Lower lobe of right lung (tissue), 2 donors: Measurements from ENCODE around the gene ITGB6. TPM values are rescaled to one million over a fixed set of nuclear protein-coding genes. Genes with fewer than 3 reads are reported as not detected.
A peak's percentile ranks its signal among the peaks of the same experiment; 100 is the strongest.

ENCODE experiments used
- ATAC-seq, 2 donors: fragments of 200-7000 bp; cut with Tn5 transposase; one replicate each; pipeline ENCODE4 v1.9.1; 2020 to 2022; ENCODE audit warnings: mild to moderate bottlenecking in 2 of 2, moderate library complexity in 2 of 2
- DNase-seq: peaks from one replicate; pipeline ENCODE4 v3.0.0-alpha.2; 2020
- H3K27ac ChIP-seq: fragments of 200-600 bp; one replicate; pipeline ENCODE4 v1.8.0; 2022
- H3K27me3 ChIP-seq: fragments of 200-600 bp; one replicate; pipeline ENCODE4 v1.8.0; 2022; ENCODE audit warnings: low read depth
- H3K36me3 ChIP-seq: fragments of 200-600 bp; one replicate; pipeline ENCODE4 v1.8.0; 2022; ENCODE audit warnings: mild to moderate bottlenecking
- H3K4me1 ChIP-seq: fragments of 200-600 bp; one replicate; pipeline ENCODE4 v1.8.0; 2022
- H3K4me3 ChIP-seq: fragments of 200-600 bp; one replicate; pipeline ENCODE4 v1.8.0; 2022; ENCODE audit warnings: mild to moderate bottlenecking
- H3K9me3 ChIP-seq: fragments of 200-600 bp; one replicate; pipeline ENCODE4 v1.8.0; 2022
- intact Hi-C: fragments of 100-400 bp; cut with DNase I; formaldehyde crosslinking; loops from one replicate; pipeline ENCODE4 v1.11.0; 2022
- total RNA-seq: library from RNA; stranded (reverse); fragmentation: NEBNext Ultra II Directional; extraction: Animal tissue kit (Norgen Biotek cat#: 25700); gene quantifications from one replicate; pipeline ENCODE4 v1.2.1, GENCODE V29; 2021
- TF ChIP-seq, protein P1 (sequence below): fragments of 200-600 bp; IDR thresholded peaks from one replicate; pipeline ENCODE4 v1.8.0; 2022; ENCODE audit warnings: antibody characterized with exemption, mild to moderate bottlenecking
- donor health status: DM: no; HTN: yes; CAD: no; lungs with severe emphysema.

ITGB6 gene
- total RNA-seq, 1 donor from 2014 or later: 65.2 TPM

DNA sequence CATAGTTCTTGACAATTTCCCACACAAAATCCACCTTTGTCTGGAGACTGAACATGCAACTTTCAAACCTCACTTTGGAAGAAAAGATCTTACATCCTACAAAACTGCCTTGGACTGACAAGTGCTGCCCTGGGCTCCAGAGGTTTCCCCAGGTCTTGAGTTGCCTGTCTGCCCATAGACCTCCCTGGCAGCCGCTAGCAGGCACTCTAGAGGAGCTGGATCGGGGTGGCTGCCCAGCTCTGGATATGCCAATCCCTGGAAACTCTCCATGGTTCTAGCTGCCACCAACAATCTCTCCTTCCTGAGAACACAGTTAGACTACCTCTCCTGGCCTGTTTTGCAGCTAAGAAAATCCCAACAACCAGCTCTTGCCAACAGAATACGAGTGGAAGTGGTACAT, 3.4 kb upstream of the ITGB6 start:
- no peak for DNase-seq
- intact Hi-C loops: no loop called here
- Histone ChIP-seq H3K4me3 (no peak overlapping the region), H3K27ac (no peak overlapping the region), H3K4me1 (peaks cover 12% of the 10 kb centered on the region), H3K9me3 (no peaks in the 10 kb centered on the region), H3K36me3 (no peaks in the 10 kb centered on the region), H3K27me3 (no peaks in the 10 kb centered on the region)
- no peak for ATAC-seq
- TF ChIP-seq, protein P1, sequence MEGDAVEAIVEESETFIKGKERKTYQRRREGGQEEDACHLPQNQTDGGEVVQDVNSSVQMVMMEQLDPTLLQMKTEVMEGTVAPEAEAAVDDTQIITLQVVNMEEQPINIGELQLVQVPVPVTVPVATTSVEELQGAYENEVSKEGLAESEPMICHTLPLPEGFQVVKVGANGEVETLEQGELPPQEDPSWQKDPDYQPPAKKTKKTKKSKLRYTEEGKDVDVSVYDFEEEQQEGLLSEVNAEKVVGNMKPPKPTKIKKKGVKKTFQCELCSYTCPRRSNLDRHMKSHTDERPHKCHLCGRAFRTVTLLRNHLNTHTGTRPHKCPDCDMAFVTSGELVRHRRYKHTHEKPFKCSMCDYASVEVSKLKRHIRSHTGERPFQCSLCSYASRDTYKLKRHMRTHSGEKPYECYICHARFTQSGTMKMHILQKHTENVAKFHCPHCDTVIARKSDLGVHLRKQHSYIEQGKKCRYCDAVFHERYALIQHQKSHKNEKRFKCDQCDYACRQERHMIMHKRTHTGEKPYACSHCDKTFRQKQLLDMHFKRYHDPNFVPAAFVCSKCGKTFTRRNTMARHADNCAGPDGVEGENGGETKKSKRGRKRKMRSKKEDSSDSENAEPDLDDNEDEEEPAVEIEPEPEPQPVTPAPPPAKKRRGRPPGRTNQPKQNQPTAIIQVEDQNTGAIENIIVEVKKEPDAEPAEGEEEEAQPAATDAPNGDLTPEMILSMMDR: no peak

GRCh38 chr2:160203007-160203406, 2.9 kb upstream of the ITGB6 start:
- DNase-seq: no peak
- H3K4me3 ChIP-seq: no peak overlapping the region

GRCh38 chr2:160201849-160202539, 1.9 kb upstream of the ITGB6 start:
- H3K9me3 ChIP-seq: no peaks in the 10 kb centered on the region
- ATAC-seq: no peak
- no peak for DNase-seq
- TF ChIP-seq, protein P1: no peak
- H3K27me3 ChIP-seq: no peaks in the 10 kb centered on the region
- no peak overlapping the region for H3K4me3 ChIP-seq
- intact Hi-C loops: no loop called here
- no peaks in the 10 kb centered on the region for H3K4me1 ChIP-seq
- H3K36me3 ChIP-seq: no peaks in the 10 kb centered on the region
- H3K27ac ChIP-seq: no peak overlapping the region

More at GRCh38 chr2:160203007-160203406, 2.9 kb upstream of the ITGB6 start:
- no peak overlapping the region for H3K27ac ChIP-seq
- no peak for ATAC-seq
- H3K4me1 ChIP-seq: peaks cover 8% of the 10 kb centered on the region
- no peaks in the 10 kb centered on the region for H3K36me3 ChIP-seq
- H3K27me3 ChIP-seq: no peaks in the 10 kb centered on the region
- TF ChIP-seq, protein P1: no peak
- H3K9me3 ChIP-seq: no peaks in the 10 kb centered on the region
- intact Hi-C loops: no loop called here

GRCh38 chr2:160200921-160201320, 849 bp upstream of the ITGB6 start:
- Histone ChIP-seq H3K27ac (no peak overlapping the region), H3K27me3 (no peaks in the 10 kb centered on the region), H3K9me3 (no peaks in the 10 kb centered on the region), H3K4me3 (no peak overlapping the region), H3K4me1 (no peaks in the 10 kb centered on the region), H3K36me3 (no peaks in the 10 kb centered on the region)
- no peak for DNase-seq
- TF ChIP-seq, protein P1: no peak
- intact Hi-C loops: no loop called here
- no peak for ATAC-seq

DNA sequence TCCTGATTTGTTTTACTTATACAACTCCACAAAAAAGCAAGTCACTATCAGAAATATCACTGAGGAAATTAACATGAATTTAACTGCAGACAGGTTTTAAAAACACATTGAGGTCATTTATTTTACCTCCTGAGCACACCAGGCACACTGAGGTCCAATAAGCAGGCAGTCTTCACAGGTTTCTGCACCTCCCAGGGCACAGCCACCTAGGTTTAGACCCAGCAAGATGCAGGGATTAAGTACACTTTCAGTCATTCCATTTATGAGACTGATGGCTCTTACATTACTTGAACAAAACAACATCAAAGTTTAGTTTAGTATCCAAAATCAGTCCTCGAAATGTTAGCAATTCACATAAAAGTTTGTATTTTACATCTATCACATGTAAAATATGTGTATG, 1.0 kb downstream of the ITGB6 start:
- H3K27ac ChIP-seq: peak overlapping the region; percentile 72
- ATAC-seq (peak; percentile 46 to 68), DNase-seq (no peak)
- H3K27me3 ChIP-seq: no peaks in the 10 kb centered on the region
- H3K4me3 ChIP-seq: peak overlapping the region; percentile 45
- intact Hi-C loops: no loop called here
- no peaks in the 10 kb centered on the region for H3K9me3 ChIP-seq
- H3K4me1 ChIP-seq: no peaks in the 10 kb centered on the region
- TF ChIP-seq, protein P1: no peak
- peaks cover 11% of the 10 kb centered on the region for H3K36me3 ChIP-seq
